Measurements from ENCODE around the gene FAM114A1. TPM values are rescaled to one million over a fixed set of nuclear protein-coding genes. Genes with fewer than 3 reads are reported as not detected.

Gene FAM114A1
- total RNA-seq, 1 experiment from 2014 or later: 208 TPM

DNA sequence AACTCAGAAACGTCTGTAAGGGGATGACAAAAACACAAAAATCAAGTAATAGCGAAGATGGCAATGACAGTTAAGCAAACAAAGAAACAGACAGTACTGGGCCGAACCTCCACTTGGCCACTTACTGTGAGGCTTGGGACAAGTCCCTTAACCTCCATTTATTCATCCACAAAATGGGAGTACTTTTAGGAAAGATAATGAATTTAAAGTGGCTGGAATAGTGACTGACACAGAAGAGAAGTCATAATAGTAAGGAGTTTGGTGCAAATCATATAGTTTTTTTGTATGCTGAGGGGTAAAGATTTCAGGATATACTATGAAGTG is 9.5 kb upstream of the FAM114A1 start:
- no peak for DNase-seq (ENCODE audit: low read depth)

DNA sequence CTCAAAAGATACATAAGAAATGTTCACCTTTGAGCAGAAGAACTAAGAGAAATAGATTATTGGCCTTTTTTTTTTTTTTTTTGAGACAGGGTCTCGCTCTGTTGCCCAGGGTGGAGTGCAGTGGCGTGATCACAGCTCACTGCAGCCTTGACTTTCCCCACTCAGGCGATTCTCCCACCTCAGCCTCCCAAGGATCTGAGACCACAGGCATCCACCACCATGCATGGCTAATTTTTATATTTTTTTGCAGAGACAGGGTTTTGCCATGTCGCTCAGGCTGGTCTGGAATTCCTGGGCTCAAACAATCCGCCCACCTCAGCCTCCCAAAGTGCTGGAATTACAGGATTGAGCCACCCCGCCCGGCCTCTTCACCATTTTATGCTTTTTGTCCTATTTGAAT is 8.1 kb upstream of the FAM114A1 start:
- no peak for DNase-seq (ENCODE audit: low read depth)

DNA sequence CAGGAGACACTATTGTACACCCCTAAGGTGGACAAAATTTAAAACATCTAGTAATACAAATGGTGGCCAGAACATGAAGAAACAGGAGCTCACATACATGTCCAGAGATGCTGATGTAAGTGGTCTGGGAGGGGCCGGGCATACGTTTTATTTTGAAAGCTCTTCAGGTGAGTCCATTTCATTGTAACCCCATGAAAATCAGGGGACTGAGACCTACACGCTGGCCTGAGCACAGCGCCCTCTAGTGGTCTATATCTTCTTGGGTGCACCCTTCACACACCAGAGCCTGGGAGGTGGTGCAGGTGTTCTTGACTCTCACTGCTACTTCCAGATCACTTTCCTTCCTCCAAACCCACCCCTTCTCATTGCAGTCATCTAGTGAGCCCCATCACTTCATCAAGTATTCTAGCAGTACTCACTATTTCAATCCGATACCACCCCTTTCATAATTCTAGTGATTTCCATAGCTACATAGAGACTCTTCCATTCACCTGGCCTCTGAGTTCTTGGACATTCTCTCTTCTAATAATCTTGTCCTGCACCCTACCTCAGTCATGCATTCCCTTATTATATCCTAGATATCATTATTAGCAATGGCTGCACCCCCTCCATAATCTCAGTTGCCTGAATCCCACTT is 6.7 kb upstream of the FAM114A1 start:
- peak; percentile 44 for DNase-seq (ENCODE audit: low read depth)

DNA sequence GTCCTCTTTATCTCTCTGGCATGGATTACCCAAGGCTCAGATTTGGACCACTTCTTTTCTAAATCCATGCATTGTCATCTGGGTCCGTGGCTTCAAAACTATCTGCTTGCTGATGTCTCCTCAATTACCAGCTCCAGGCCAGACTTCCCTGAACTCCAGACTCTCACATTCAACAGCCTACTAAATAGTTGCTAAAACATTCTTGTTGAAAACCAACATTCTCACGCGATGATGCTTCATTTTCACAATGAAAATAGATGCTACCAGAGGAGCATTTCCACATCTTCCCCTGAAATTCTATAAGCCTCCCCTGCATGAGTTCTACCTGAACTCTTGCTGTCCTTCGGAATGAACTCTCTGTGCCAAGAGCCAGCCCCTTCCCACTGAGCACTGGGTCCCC is 5.8 kb upstream of the FAM114A1 start:
- DNase-seq (ENCODE audit: low read depth): no peak

DNA sequence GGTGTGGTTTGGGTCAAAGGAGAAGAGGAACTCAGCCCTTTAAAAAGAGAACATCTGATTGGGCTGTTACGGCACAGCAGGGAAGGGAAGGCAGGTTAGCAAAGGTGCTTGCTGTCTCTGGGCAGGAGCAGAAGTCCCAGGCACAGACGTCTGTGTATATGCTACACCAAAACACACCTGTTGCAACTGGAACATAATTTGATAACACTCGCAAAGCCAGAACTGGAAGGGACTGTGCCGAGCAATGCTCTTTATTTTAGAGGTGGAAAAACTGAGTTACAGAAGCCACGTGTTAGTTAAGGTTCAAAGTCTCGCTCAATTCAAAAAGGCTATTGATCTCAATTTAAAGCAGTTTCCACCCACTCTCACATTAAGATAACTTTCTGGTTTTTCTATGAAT is 2.2 kb upstream of the FAM114A1 start:
- no peak for DNase-seq (ENCODE audit: low read depth)

DNA sequence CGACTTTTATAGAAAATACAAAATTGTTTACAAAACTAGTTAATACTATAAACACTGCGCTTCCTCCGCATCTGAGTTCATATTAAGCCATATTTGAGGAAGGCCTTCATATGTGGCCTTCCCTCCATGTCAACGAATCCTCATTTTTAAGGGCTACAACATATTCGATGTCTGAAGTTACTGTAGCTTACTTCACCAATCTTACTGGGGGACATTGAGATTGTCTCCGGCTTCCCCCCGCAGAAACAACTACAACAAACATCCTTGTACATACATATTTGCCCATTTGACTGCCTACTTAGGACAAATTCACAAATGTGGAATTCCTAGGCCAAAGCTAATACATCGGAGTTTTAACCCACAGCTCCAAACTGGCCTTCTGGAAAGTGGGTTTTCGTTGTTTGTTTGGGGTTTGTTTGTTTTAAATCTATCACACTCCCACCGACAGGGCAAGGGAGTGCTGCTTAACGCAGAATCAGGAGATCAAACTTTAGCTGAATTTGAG is 581 bp upstream of the FAM114A1 start:
- DNase-seq (ENCODE audit: low read depth): no peak

DNA sequence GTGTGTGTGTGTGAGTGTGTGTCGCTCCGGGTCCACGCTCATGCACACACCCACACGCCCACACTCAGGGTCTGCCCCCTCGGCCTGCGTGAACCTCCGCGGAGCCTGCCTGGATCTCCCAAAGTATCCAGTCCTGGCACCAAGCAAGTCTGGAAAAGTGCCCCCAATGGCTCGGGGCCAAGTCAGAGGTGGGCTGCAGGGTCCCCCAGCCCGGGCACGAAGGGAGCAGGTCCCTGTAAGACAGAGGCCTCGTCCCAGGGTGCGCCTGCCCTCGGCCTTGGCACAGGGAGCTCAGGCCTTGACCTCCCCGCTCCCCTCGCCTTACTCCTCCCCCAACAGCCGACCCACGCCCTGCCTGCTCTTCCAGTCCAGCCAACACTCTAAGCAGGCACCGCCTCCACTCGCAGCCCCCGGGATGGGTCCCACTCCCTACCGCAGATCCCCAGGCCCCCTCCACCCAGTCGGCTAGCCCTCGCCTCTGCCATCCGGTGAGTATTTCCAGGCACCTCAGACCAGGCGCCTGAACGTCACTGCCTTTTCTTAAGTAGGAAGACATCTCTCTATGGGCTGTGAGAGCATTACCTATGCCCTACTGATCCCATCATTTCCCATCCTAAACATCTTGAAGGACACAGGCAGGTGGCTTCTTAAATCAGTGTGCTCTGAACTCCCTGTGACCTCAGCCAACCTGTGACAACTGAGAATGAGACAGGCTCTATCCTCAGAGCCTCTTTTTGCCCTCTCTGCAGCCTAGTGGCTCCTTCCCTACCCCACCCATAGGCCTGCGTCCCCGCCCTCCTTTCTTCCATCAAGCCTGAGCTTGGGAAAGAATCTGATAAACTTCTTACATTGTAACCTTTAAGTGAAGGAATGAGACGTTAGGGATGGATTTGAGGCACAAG is 704 bp downstream of the FAM114A1 start:
- peak; percentile 77 for DNase-seq (ENCODE audit: low read depth)

DNA sequence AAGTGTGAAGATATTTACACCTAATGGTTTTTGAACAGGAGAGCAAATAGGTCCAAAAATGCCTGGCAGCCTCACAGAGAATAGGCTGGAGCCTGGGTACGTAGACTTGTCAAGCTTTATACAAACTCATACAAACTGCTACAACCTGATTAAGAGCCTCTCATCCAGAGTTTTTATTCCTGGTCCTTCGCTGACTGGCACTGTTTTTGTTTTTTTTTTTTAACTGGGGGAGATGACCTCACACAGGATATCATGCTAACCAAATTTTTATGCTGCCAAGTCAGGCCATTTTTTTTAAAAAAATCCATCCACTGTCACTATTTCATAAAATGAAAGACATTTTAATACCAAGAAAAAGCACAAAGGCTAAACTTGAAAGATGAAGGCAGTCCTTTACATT is 1.9 kb downstream of the FAM114A1 start:
- no peak for DNase-seq (ENCODE audit: low read depth)

DNA sequence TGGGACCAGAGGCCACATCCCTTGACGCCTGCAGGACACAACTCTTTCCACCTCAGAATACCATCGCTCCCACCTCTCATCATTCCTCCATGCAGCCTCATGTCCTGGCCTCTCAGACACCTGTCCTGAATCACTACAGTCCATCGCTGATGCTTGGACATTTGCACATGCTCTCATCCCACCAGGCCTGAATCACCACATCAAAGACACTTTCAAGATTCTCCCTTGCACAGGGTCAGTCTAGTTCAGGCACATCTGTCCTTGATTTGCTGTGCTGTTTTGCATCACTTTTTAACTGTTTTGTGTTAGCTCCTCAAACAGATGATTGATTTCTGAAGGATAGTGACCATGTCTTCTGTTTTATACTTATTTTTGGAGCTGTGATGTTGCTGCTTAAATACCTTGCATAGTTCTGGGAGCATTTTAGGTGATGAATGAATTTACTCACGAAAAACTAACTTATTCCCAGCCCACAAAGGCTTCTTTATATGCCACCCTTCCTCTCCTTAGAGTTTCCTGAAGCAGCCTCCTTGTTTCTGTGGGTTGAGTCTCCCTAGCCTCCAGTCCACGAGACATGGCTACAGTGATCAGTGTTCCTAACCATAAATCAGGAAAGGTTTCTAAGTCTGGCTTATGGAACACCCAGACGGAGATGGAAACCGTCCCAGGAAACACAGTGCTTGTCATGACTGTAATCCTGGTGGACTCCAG is 2.6 kb downstream of the FAM114A1 start:
- DNase-seq (ENCODE audit: low read depth): no peak

DNA sequence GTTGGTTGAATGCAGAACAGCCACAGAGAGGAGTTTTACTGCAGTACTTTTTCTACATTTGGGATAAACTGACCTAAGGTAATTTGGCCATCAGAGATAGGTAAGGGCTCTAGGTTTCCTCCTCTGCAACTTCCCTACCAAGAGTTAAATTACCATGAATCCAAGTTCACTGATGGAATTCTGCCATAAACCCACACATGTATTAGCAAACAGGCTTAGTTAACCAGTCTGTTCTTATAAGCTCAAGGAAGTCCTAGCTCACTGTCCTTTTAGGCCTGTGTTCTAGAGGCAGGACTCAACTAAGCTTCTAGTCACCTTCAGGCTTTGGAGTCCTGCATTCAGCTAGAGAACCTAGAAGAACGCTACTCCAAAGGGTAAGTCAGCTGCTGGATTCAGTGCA is 4.0 kb downstream of the FAM114A1 start:
- DNase-seq (ENCODE audit: low read depth): no peak

DNA sequence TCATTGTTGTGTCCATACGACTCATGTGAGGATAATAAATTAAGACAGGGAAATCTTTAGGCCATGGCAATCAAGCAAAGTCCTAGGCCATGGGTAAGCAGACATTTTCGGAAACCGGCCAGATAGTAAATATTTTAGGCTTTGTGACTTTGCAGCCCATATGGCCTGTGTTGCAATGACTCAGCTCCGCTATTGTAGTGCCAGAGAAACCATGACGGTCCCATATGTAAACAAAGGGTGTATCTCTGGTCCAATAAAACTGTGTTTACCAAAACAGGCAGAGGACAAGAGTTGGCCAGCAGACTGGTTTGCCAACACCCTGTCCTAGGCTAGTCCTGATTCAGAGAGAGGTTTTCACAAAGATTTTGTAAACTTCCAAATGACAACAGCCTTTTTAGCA is 5.0 kb downstream of the FAM114A1 start:
- DNase-seq (ENCODE audit: low read depth): no peak

DNA sequence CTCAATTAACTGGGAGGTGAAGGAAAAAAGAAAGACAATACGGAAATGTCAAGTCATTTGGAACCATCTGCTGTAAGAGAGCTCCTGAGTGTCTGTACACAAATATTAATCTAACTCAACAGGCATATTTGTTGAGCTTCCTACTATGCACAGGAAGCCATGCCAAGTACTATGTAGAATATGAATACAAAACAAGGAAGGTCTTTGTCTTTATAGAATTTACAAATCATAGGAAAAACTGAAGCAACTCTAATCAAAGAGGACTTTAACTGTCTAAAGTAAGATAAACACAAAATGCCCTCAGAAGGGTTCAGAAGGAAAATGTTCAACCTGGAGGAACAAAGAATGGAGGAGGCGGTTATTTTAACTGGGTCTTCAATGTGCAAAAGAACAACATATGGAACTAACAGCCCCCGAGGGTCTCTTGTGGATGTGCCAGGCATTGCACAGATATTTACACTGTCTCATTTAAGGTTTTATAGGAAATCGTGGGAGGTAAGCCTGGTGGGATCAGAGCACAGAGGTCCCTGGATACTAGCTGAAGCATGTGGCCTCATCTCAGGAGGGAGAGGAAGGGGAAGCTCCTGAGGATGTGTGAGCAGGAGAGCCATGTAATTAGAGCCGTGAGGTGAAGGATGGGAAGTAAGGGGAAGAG is 5.8 kb downstream of the FAM114A1 start:
- DNase-seq (ENCODE audit: low read depth): no peak

DNA sequence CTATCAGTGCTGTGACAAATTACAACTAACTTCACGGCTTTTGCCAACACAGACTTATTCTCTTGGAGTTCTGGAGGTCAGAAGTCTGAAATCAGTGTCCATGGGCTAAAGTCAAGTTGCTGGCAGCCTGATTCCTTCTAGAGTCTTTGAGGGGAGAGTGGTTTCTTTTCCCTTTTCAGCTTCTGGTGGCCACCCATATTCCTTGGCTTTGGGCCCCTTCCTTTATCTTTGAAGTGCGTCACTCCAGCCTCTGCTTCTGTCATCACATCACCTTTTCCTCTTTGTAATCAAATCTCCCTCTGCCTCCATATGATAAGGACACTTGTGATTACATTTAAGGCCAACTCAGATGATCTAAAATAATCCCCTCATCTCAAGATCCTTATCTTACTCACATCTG is 9.0 kb downstream of the FAM114A1 start:
- DNase-seq (ENCODE audit: low read depth): no peak

DNA sequence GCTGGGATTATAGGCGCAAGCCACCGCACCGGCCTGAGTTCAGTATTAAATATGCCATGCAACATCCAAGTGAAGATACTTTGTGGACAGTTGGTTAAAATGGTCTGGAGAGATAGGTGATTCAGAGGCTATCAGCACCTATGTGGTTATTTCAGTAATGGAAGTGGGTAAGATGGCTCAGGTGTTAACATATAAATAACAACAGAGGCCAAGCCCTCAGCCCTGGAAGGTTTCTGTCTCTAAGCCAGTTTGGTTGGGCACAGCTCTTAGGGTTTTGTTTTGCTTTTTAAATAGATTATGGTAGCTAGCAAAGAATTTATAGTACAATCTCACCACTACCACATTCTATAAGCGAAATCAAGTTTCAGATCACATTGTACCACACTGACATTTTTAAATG is 16.6 kb downstream of the FAM114A1 start:
- no peak for DNase-seq (ENCODE audit: low read depth)

DNA sequence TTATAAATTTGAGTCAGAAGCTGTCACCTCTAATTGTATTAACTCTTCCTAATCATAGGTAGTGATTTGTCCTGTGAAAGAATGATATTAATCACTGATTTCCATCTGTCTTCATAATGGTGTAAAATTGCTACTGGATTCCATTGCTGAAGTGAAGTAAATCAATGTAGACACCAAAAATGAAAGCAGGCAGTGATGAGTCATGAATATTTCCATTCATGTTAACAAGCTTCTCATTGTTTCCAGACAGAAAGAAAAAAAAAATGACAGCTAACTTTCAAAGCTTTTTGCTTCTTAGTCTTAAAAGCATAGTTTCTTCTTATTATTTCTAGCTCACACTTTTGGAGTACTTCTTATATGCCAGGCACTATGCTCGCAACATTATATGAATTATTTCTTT is 21.5 kb downstream of the FAM114A1 start:
- peak; percentile 83 for DNase-seq (ENCODE audit: low read depth)

DNA sequence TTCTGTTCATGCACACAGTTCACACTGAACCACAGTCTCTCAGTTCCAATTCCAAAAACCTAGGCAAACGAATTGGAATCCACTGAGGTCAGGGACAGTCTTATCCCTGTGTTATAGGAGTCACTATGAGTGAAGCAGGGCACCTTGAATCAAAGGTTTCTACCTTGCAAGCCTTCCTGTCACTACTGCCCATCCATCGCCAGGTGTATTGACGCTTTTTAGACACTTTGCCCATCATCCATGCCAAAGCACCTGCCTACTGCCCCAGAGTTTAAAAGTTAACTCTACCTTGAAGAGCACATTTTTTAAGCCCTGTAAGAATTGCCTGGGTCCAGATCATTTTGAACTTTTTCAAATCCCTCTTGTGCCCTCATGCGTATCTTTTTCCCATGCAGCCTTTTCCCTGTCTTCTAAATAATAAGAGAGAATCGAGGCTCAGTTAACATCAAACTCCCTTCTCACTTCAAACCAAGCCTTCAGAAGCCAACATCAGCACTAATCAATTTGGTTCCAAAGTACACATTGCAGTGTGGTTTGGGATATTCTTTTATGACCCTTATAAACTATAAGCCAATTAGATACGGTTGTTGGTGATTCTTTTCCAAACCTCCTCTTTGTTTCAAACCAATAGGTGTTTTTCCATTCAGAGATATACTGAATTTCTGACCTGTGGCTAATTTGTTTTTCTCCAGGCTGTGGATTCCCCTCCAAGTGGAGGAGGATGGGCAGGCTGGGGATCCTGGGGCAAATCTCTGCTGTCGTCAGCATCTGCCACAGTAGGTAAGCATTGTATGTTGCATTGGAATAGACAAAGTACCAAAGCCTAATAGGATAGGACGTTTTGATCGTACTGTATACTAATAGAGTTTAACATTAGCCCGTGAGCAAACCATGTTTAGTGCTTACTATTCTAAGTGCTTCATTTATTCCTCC is 23.7 kb downstream of the FAM114A1 start:
- no peak for DNase-seq (ENCODE audit: low read depth)

DNA sequence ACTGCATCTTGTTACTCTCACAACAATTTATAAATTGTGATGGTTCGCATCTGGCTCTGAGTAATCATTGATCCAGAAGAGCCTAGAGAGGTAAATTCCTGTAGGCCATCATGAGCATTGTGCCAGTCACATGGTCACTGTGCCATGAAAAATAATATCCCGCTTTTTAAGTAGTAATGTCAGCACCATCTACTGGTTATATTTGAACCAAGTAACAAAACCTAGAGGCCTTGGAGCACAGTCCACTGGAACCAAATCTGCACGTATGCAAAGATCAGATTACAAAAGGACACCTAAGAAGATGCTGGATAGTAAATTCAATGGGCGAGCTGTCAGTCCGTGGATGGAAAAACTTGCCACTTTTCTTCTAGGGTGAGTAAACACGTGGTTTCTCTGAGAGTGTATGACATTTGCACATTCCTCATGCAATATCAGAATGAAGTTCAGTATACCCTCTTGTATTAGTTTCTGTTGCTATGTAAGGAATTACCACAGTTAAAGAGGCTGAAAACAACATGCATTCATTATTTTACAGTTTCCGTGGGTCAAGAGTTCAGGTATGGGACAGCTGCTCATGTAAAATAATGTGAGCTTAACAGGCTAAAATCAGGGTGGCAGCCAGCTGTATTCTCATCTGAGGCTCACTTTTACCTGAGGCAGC is 26.8 kb downstream of the FAM114A1 start:
- DNase-seq (ENCODE audit: low read depth): peak; percentile 12

DNA sequence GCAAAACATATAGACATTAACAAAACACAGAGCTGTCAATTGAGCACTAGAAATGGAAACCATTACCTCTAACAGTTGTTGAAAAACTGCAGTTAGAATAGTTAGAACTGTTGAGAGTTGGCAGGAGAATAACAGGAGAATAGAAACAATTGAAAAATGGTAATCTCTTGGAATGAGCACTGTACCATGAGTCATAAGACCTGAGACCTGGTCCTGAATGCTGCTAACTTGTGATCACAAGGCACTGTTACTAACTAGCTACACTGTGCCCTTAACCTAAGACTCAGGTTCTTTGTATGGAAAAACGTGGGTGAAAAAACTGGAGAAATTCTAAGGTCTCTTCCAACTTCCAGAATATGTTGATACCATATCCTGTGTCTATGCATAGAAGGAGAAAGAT is 29.3 kb downstream of the FAM114A1 start:
- DNase-seq (ENCODE audit: low read depth): no peak

DNA sequence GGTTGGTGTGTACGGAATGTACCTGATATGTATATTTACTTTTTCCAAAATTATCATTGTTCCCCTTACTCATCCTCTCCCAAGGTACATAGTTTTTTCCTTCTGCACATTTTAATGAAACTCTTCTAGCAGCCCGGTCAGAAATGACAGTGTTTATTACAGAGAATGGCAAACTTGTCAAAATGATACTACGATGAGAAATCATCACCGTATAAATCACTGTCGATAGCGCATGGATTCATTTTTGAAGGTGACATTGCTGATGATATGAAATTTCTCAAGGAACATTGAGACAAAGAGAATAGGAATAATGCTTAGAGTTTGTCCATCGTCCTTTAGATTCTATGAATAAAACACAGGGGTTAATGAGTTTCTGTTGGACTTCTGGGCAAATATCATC is 30.6 kb downstream of the FAM114A1 start:
- DNase-seq (ENCODE audit: low read depth): no peak

DNA sequence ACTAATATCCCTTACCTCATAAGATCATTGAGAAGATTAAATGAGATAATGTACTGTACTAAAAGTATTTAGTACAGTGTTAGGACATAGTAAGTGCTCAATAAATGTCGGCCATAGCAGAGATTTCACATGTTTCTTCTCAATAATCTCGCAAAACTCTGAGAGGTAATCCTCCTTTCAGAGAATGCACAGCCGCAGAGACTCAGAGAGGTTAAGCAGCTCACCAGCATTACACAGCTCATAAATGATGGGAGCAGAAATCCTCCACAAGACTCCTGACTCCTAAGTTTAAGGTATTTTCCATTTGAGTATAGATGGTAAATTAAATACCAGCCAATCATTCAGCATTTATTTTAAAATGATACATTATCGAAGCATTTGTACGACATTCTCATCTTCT is 34.6 kb downstream of the FAM114A1 start:
- DNase-seq (ENCODE audit: low read depth): no peak

All from LHCN-M2 (cell line).